OCI-LY7 (cell line): ENCODE results near the gene JAKMIP2. TPM values are rescaled to one million over a fixed set of nuclear protein-coding genes. Genes with fewer than 3 reads are reported as not detected.

Source experiments
- BruUV-seq: library from RNA; stranded (reverse); fragments of 400-500 nt; replicated peaks from 2 replicates; lab custom pipeline; 2021; lab: Mats Ljungman, UMichigan
- CTCF ChIA-PET: fragments of 300-600 bp; sonication (Branson Sonifier 250); formaldehyde crosslinking; loops from one replicate; lab custom pipeline; 2022; ENCODE audit warnings: antibody characterized with exemption; ENCODE audit not compliant: unreplicated experiment; lab: Charles Lee
- POLR2A ChIA-PET: fragments of 300-600 bp; sonication (Branson Sonifier 250); formaldehyde crosslinking; loops from one replicate; lab custom pipeline; 2022; ENCODE audit warnings: antibody characterized with exemption; lab: Charles Lee
- DNase-seq: peaks from one replicate; pipeline ENCODE4 v3.0.0-alpha.2; 2015; ENCODE audit warnings: low spot score
- H2AFZ ChIP-seq: fragments of 200-600 bp; sonication (generic), shearing (Covaris generic); 2 replicates; pipeline ENCODE4 v1.6.1; 2014; ENCODE audit warnings: mild to moderate bottlenecking, antibody characterized with exemption, low read length, moderate library complexity
- H3K27ac ChIP-seq: fragments of 200-600 bp; sonication (generic); 2 replicates; pipeline ENCODE4 v1.5.1; 2014; ENCODE audit warnings: mixed run types, low read depth, mild to moderate bottlenecking, moderate library complexity, low read length, inconsistent platforms; ENCODE audit not compliant: poor library complexity, severe bottlenecking
- H3K36me3 ChIP-seq: fragments of 200-600 bp; sonication (generic); 2 replicates; pipeline ENCODE4 v1.6.1; 2014; ENCODE audit warnings: mild to moderate bottlenecking, antibody characterized with exemption, low read length, moderate library complexity, mixed read lengths; ENCODE audit not compliant: insufficient read depth
- H3K4me1 ChIP-seq: fragments of 200-600 bp; sonication (generic); 2 replicates; pipeline ENCODE4 v1.5.1; 2014; ENCODE audit warnings: mild to moderate bottlenecking, low read length; ENCODE audit not compliant: insufficient read depth, poor library complexity, severe bottlenecking
- H3K4me2 ChIP-seq: fragments of 200-600 bp; sonication (generic); 2 replicates; pipeline ENCODE4 v1.6.1; 2014; ENCODE audit warnings: mild to moderate bottlenecking, low read length
- H3K4me3 ChIP-seq: fragments of 200-600 bp; sonication (generic); 2 replicates; pipeline ENCODE4 v1.5.1; 2014; ENCODE audit warnings: mild to moderate bottlenecking, low read depth, low read length; ENCODE audit not compliant: poor library complexity, severe bottlenecking
- H3K79me2 ChIP-seq: fragments of 200-600 bp; sonication (generic); 2 replicates; pipeline ENCODE4 v1.6.1; 2016; ENCODE audit warnings: low read depth, mild to moderate bottlenecking, low read length, moderate library complexity, mixed read lengths; ENCODE audit not compliant: insufficient read depth
- H3K9me2 ChIP-seq: fragments of 200-600 bp; sonication (generic); 2 replicates; pipeline ENCODE4 v1.6.1; 2016; ENCODE audit warnings: mild to moderate bottlenecking, low read length, mixed read lengths; ENCODE audit not compliant: insufficient read depth
- H3K9me3 ChIP-seq: fragments of 200-600 bp; sonication (generic); 2 replicates; pipeline ENCODE4 v1.6.1; 2014; ENCODE audit warnings: mild to moderate bottlenecking, mixed run types, low read length, mixed read lengths
- H4K20me1 ChIP-seq: fragments of 200-600 bp; sonication (generic); 2 replicates; pipeline ENCODE4 v1.6.1; 2014; ENCODE audit warnings: mild to moderate bottlenecking, antibody characterized with exemption, low read length, moderate library complexity, mixed read lengths; ENCODE audit not compliant: insufficient read depth
- CTCF ChIP-seq: fragments of 200-600 bp; sonication (generic); conservative IDR thresholded peaks from 2 replicates; pipeline ENCODE4 v1.5.1; 2014; ENCODE audit warnings: mild to moderate bottlenecking, antibody characterized with exemption, low read length, moderate library complexity, mixed read lengths
- EZH2phosphoT487 ChIP-seq: fragments of 200-600 bp; sonication (generic); IDR thresholded peaks from 2 replicates; pipeline ENCODE4 v1.6.1; 2018; ENCODE audit warnings: low read depth, borderline replicate concordance, mild to moderate bottlenecking, mixed run types, antibody characterized with exemption, low read length, moderate library complexity, mixed read lengths
- intact Hi-C: fragments of 100-400 bp; cut with micrococcal nuclease; formaldehyde crosslinking; loops from one replicate; pipeline ENCODE4 v1.10.0; 2022; ENCODE audit not compliant: unreplicated experiment
- total RNA-seq, 2 experiments: library from RNA; depleted of rRNA in 1 of 2; stranded (reverse); fragments of >200 nt in 1 of 2; shearing (Covaris generic) in 1 of 2; gene quantifications; 2 replicates each; pipeline ENCODE4 v1.2.3, GENCODE V29; 2014 to 2022

Gene JAKMIP2
- total RNA-seq, 2 experiments from 2014 or later = 4.0 to 14.5 TPM

GRCh38 chr5:147668385-147668784 is 114.1 kb downstream of the JAKMIP2 start:
- Histone ChIP-seq H3K4me1 (no peaks in the 10 kb centered on the region), H3K27ac (no peak overlapping the region), H4K20me1 (no peaks in the 10 kb centered on the region), H3K9me2 (no peaks in the 10 kb centered on the region), H3K4me3 (no peak overlapping the region), H3K4me2 (no peak overlapping the region), H3K79me2 (no peaks in the 10 kb centered on the region), H2AFZ (no peak overlapping the region), H3K36me3 (no peaks in the 10 kb centered on the region), H3K9me3 (no peaks in the 10 kb centered on the region)
- intact Hi-C loops = no loop called here
- ChIA-PET CTCF (no interaction called here), POLR2A (interaction anchor here (1.0 kb wide), 1 partner anchor 11 kb away, joined by 3 read pairs; no protein-coding TSS in a partner anchor)
- BruUV-seq = no TSS peak
- 0 out of 2 replicates have a peak, but pooled peaks have one; percentile 14 for TF ChIP-seq CTCF
- no peak for TF ChIP-seq EZH2phosphoT487
- no peak for DNase-seq

- Histone ChIP-seq H2AFZ (no peak overlapping the region), H4K20me1 (no peaks in the 10 kb centered on the region), H3K4me3 (no peak overlapping the region), H3K36me3 (no peaks in the 10 kb centered on the region), H3K79me2 (no peaks in the 10 kb centered on the region), H3K4me2 (no peak overlapping the region), H3K27ac (no peak overlapping the region), H3K4me1 (no peaks in the 10 kb centered on the region), H3K9me3 (no peaks in the 10 kb centered on the region), H3K9me2 (no peaks in the 10 kb centered on the region)
- no peak for DNase-seq
- TF ChIP-seq EZH2phosphoT487 (no peak), CTCF (no peak)
- CTCF ChIA-PET = no interaction called here
- no TSS peak for BruUV-seq
- POLR2A ChIA-PET = no interaction called here
- intact Hi-C loops = no loop called here
Observed at GRCh38 chr5:147667363-147667762, 115.2 kb downstream of the JAKMIP2 start.

- no peak overlapping the region for H3K27ac ChIP-seq
- H3K9me3 ChIP-seq = no peaks in the 10 kb centered on the region
- TF ChIP-seq CTCF = no peak
- intact Hi-C loops = no loop called here
- POLR2A ChIA-PET = interaction anchor here (0.6 to 1.1 kb wide), 3 partner anchors 13 to 39 kb away, joined by 3 read pairs; no protein-coding TSS in a partner anchor
- no peaks in the 10 kb centered on the region for H3K9me2 ChIP-seq
- no peak for DNase-seq
- H3K79me2 ChIP-seq = no peaks in the 10 kb centered on the region
- no peak overlapping the region for H2AFZ ChIP-seq
- no peaks in the 10 kb centered on the region for H3K4me1 ChIP-seq
- CTCF ChIA-PET = no interaction called here
- no TSS peak for BruUV-seq
- no peak overlapping the region for H3K4me3 ChIP-seq
- H3K36me3 ChIP-seq = no peaks in the 10 kb centered on the region
- H3K4me2 ChIP-seq = no peak overlapping the region
- H4K20me1 ChIP-seq = no peaks in the 10 kb centered on the region
Observed at GRCh38 chr5:147666419-147666818, 116.1 kb downstream of the JAKMIP2 start.
